ENCODE results near the gene HCN4. TPM values are rescaled to one million over a fixed set of nuclear protein-coding genes. Genes with fewer than 3 reads are reported as not detected.

HCN4 gene
- total RNA-seq, 4 donors from 2014 or later = not detected

- no peaks in the 10 kb centered on the region for H3K4me1 ChIP-seq
- no peak overlapping the region for H3K4me3 ChIP-seq
- in situ Hi-C loops (cut with MboI; ENCODE audit: low sequenced_read_pairs in 4 of 4) = no loop called here
- H3K9me3 ChIP-seq = no peaks in the 10 kb centered on the region
- no peaks in the 10 kb centered on the region for H3K36me3 ChIP-seq
- no peak overlapping the region for H3K27ac ChIP-seq
- intact Hi-C loops (cut with DNase I; ENCODE audit: low total_unique reads) = no loop called here
- H3K27me3 ChIP-seq = peaks cover 0 to 2% (median 0%) of the 10 kb centered on the region in 3 donors
- no peak for ATAC-seq
- no peak for TF ChIP-seq CTCF (IDR thresholded peaks at IDR 0.05 in 4 of 5, conservative IDR thresholded peaks at IDR 0.05 in 1 of 5)
- no peak for DNase-seq
Measured at GRCh38 chr15:73336756-73337155, 32.0 kb downstream of the HCN4 start.

- Histone ChIP-seq H3K9me3 (no peaks in the 10 kb centered on the region), H3K27ac (no peak overlapping the region), H3K36me3 (no peaks in the 10 kb centered on the region), H3K4me1 (no peaks in the 10 kb centered on the region), H3K27me3 (no peaks in the 10 kb centered on the region), H3K4me3 (no peak overlapping the region)
- TF ChIP-seq CTCF (IDR thresholded peaks at IDR 0.05 in 4 of 5, conservative IDR thresholded peaks at IDR 0.05 in 1 of 5) (no peak), POLR2A (IDR thresholded peaks at IDR 0.05) (no peak)
- no peak for DNase-seq
- intact Hi-C loops (cut with DNase I; ENCODE audit: low total_unique reads) = no loop called here
- no peak for ATAC-seq
- in situ Hi-C loops (cut with MboI; ENCODE audit: low sequenced_read_pairs in 4 of 4) = no loop called here
Measured at GRCh38 chr15:73335471-73335870, 33.3 kb downstream of the HCN4 start.

- H3K9me3 ChIP-seq = no peaks in the 10 kb centered on the region
- H3K4me1 ChIP-seq = no peaks in the 10 kb centered on the region
- no peaks in the 10 kb centered on the region for H3K36me3 ChIP-seq
- no peak for DNase-seq
- no peaks in the 10 kb centered on the region for H3K27me3 ChIP-seq
- no peak overlapping the region for H3K4me3 ChIP-seq
- no peak for ATAC-seq
- in situ Hi-C loops (cut with MboI; ENCODE audit: low sequenced_read_pairs in 4 of 4) (no loop called here), intact Hi-C loops (cut with DNase I; ENCODE audit: low total_unique reads) (no loop called here)
- H3K27ac ChIP-seq = no peak overlapping the region
- TF ChIP-seq POLR2A (IDR thresholded peaks at IDR 0.05) (no peak), CTCF (IDR thresholded peaks at IDR 0.05 in 4 of 5, conservative IDR thresholded peaks at IDR 0.05 in 1 of 5) (no peak)
Measured at GRCh38 chr15:73335026-73335425, 33.7 kb downstream of the HCN4 start.

GRCh38 chr15:73334086-73334485 lies 34.7 kb downstream of the HCN4 start:
- ATAC-seq (no peak), DNase-seq (no peak)
- Histone ChIP-seq H3K9me3 (no peaks in the 10 kb centered on the region), H3K27ac (no peak overlapping the region), H3K4me3 (no peak overlapping the region), H3K36me3 (no peaks in the 10 kb centered on the region), H3K27me3 (no peaks in the 10 kb centered on the region), H3K4me1 (no peaks in the 10 kb centered on the region)
- intact Hi-C loops (cut with DNase I; ENCODE audit: low total_unique reads) = no loop called here
- in situ Hi-C loops (cut with MboI; ENCODE audit: low sequenced_read_pairs in 4 of 4) = no loop called here
- TF ChIP-seq CTCF (IDR thresholded peaks at IDR 0.05 in 4 of 5, conservative IDR thresholded peaks at IDR 0.05 in 1 of 5) (no peak), POLR2A (IDR thresholded peaks at IDR 0.05) (no peak)

- DNase-seq (no peak), ATAC-seq (no peak)
- Histone ChIP-seq H3K9me3 (no peaks in the 10 kb centered on the region), H3K4me3 (no peak overlapping the region), H3K4me1 (no peaks in the 10 kb centered on the region), H3K36me3 (no peaks in the 10 kb centered on the region), H3K27ac (no peak overlapping the region), H3K27me3 (no peaks in the 10 kb centered on the region)
- TF ChIP-seq CTCF (IDR thresholded peaks at IDR 0.05 in 4 of 5, conservative IDR thresholded peaks at IDR 0.05 in 1 of 5) = no peak
- intact Hi-C loops (cut with DNase I; ENCODE audit: low total_unique reads) (no loop called here), in situ Hi-C loops (cut with MboI; ENCODE audit: low sequenced_read_pairs in 4 of 4) (no loop called here)
Measured at GRCh38 chr15:73333001-73333400, 35.8 kb downstream of the HCN4 start.
